Stomach (tissue), 4 donors: ENCODE measurements around the gene PLA2G4F.

Experiments
- POLR2A ChIP-seq, 4 donors: fragments of 450-650 bp; IDR thresholded peaks; one replicate each; pipeline ENCODE4 v1.6.1; 2016; ENCODE audit warnings: antibody characterized with exemption in 4 of 4, control low read depth in 2 of 4, mild to moderate bottlenecking in 1 of 4, moderate library complexity in 1 of 4
- POLR2AphosphoS5 ChIP-seq, 3 donors: sonication (generic); formaldehyde crosslinking; IDR thresholded peaks; one replicate each; pipeline ENCODE4 v1.6.1; 2016; ENCODE audit warnings: antibody characterized with exemption in 3 of 3
- TF ChIP-seq, protein P1 (sequence below), 7 experiments: fragments of 450-650 bp in 4 of 7; fragments of 200-600 bp in 3 of 7; sonication (generic) in 3 of 7; IDR thresholded peaks; one replicate each; pipeline ENCODE4 v1.5.1; 2016 to 2019; ENCODE audit warnings: antibody characterized with exemption in 7 of 7, control low read depth in 2 of 7, mild to moderate bottlenecking in 1 of 7

DNA sequence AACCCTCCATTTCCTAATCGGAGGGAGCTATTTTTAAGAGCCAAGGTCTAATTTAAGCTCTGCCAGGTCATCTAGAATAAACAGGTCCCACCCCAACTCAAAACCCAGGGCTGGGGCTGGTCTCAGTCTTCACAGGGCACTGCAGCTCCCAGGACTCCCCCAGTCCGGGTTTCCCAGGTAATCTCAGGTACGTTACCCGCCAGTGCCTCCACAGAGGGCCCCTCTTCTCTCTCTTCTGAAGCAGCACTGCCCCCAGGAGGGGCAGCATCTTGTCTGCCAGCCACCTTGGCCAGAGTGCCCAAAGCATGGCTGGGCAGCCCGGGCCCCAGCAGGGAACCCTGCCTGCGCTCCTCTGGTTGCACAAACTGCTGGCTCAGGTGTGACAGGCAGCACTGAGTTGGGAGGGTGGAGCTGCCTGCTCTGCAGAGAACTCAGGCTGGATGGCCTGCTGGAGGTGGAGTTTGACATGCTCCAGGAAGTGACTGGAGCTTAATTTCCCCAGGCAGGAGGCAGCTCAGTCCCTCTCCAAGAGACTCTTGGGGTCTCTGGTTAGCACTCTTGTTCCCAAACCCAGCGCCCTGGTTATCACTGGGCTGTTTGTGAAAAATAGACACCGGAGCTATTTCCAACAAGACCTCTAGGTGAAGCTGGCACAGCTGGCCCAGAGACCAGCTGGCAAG lies at the start of gene PLA2G4F:
- TF ChIP-seq, protein P1, sequence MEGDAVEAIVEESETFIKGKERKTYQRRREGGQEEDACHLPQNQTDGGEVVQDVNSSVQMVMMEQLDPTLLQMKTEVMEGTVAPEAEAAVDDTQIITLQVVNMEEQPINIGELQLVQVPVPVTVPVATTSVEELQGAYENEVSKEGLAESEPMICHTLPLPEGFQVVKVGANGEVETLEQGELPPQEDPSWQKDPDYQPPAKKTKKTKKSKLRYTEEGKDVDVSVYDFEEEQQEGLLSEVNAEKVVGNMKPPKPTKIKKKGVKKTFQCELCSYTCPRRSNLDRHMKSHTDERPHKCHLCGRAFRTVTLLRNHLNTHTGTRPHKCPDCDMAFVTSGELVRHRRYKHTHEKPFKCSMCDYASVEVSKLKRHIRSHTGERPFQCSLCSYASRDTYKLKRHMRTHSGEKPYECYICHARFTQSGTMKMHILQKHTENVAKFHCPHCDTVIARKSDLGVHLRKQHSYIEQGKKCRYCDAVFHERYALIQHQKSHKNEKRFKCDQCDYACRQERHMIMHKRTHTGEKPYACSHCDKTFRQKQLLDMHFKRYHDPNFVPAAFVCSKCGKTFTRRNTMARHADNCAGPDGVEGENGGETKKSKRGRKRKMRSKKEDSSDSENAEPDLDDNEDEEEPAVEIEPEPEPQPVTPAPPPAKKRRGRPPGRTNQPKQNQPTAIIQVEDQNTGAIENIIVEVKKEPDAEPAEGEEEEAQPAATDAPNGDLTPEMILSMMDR (IDR thresholded peaks at IDR 0.05), result no peak
- TF ChIP-seq POLR2AphosphoS5 (IDR thresholded peaks at IDR 0.05), result peak in 2 of 3 donors; percentile 72 to 77
- peak in 1 of 4 donors; percentile 43 for TF ChIP-seq POLR2A (IDR thresholded peaks at IDR 0.05)
